ENCODE data around the gene ITPR1. TPM values are rescaled to one million over a fixed set of nuclear protein-coding genes. Genes with fewer than 3 reads are reported as not detected.
A peak's percentile ranks its signal among the peaks of the same experiment; 100 is the strongest.

Gene ITPR1
- total RNA-seq, 1 experiment from 2014 or later: 7.5 TPM

DNA sequence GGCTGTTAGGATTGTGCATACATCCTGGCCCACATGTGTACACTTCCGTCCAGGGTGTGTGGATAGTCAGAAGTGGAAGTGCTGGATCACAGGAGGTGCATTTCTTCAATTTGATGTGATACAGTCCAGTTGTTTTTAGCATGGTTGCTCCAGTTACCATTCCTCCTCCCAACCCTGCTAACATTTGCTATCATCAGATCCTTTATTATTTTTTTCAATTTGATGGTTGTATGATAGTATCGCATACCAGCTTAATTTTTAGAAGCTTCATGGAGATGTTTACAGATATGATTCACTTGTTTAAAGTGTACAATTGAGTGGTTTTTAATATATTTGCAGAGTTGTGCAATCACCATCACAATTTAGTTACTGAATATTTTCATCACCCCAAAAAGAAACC, 202.7 kb downstream of the ITPR1 start:
- no peak overlapping the region for H3K27ac Mint-ChIP-seq (ENCODE audit: low read depth, unreplicated experiment)
- intact Hi-C loops (cut with micrococcal nuclease): no loop called here
- no peak for TF ChIP-seq CTCF (IDR thresholded peaks at IDR 0.05; ENCODE audit: unreplicated experiment)

GRCh38 chr3:4696266-4696665, 203.1 kb downstream of the ITPR1 start:
- DNase-seq (ENCODE audit: unreplicated experiment): no peak
- ChIA-PET CTCF (no interaction called here), POLR2A (no interaction called here)
- no TSS peak for BruUV-seq (replicated peaks)
- intact Hi-C loops (cut with micrococcal nuclease): no loop called here
- H3K27ac Mint-ChIP-seq (ENCODE audit: low read depth, unreplicated experiment): no peak overlapping the region
- no peaks in the 10 kb centered on the region for H3K27me3 Mint-ChIP-seq (ENCODE audit: insufficient read depth, unreplicated experiment)
- peaks cover 5% of the 10 kb centered on the region for H3K4me1 Mint-ChIP-seq (ENCODE audit: insufficient read depth, unreplicated experiment)
- H3K36me3 Mint-ChIP-seq (ENCODE audit: insufficient read depth, unreplicated experiment): no peaks in the 10 kb centered on the region
- no peak overlapping the region for H3K4me3 Mint-ChIP-seq (ENCODE audit: unreplicated experiment)
- H3K9me3 Mint-ChIP-seq (ENCODE audit: unreplicated experiment): no peaks in the 10 kb centered on the region
- TF ChIP-seq CTCF (IDR thresholded peaks at IDR 0.05; ENCODE audit: unreplicated experiment): no peak

More for the DNA sequence above, 202.7 kb downstream of the ITPR1 start:
- no peak overlapping the region for H3K4me3 Mint-ChIP-seq (ENCODE audit: unreplicated experiment)
- peaks cover 5% of the 10 kb centered on the region for H3K4me1 Mint-ChIP-seq (ENCODE audit: insufficient read depth, unreplicated experiment)
- H3K9me3 Mint-ChIP-seq (ENCODE audit: unreplicated experiment): no peaks in the 10 kb centered on the region
- no peaks in the 10 kb centered on the region for H3K27me3 Mint-ChIP-seq (ENCODE audit: insufficient read depth, unreplicated experiment)
- ChIA-PET CTCF (interaction anchor here (1.0 to 1.2 kb wide), 3 partner anchors 15 to 41 kb away, joined by 3 to 6 read pairs (median 4); no protein-coding TSS in a partner anchor), POLR2A (interaction anchor here (0.7 kb wide), 1 partner anchor 428 kb away, joined by 5 read pairs; no protein-coding TSS in a partner anchor)
- no peaks in the 10 kb centered on the region for H3K36me3 Mint-ChIP-seq (ENCODE audit: insufficient read depth, unreplicated experiment)
- no TSS peak for BruUV-seq (replicated peaks)
- no peak for DNase-seq (ENCODE audit: unreplicated experiment)

GRCh38 chr3:4698125-4698821, 205.1 kb downstream of the ITPR1 start:
- CTCF ChIA-PET: interaction anchor here (0.5 to 0.7 kb wide), 2 partner anchors 17 to 1363 kb away, joined by 3 read pairs; no protein-coding TSS in a partner anchor
- Mint-ChIP-seq H3K36me3 (ENCODE audit: insufficient read depth, unreplicated experiment) (peaks cover 5% of the 10 kb centered on the region), H3K4me3 (ENCODE audit: unreplicated experiment) (no peak overlapping the region), H3K9me3 (ENCODE audit: unreplicated experiment) (no peaks in the 10 kb centered on the region), H3K27me3 (ENCODE audit: insufficient read depth, unreplicated experiment) (no peaks in the 10 kb centered on the region), H3K27ac (ENCODE audit: low read depth, unreplicated experiment) (no peak overlapping the region), H3K4me1 (ENCODE audit: insufficient read depth, unreplicated experiment) (peaks cover 5% of the 10 kb centered on the region)
- POLR2A ChIA-PET: no interaction called here
- TF ChIP-seq CTCF (IDR thresholded peaks at IDR 0.05; ENCODE audit: unreplicated experiment): no peak
- DNase-seq (ENCODE audit: unreplicated experiment): no peak
- no TSS peak for BruUV-seq (replicated peaks)
- intact Hi-C loops (cut with micrococcal nuclease): no loop called here

DNA sequence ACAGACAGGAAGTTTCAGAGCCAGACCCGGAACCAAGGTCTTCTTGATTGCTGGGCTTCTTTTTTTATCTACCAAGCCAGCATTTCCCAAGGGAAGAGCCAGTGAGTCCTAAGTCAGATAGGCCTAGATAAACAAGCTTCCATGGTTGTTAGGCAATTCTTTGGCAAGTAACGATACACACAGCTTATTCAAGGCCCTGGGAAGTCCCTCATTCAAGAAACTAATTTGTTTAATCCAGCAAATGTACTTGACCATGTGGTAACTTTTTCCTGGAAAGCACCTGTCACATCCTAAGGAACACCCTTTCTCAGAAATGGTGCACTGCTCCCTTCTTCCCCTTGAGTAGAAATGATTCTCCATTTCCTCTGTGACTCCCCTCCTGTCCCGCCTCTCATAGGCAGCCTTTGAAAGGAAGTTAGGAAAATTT, 209.9 kb downstream of the ITPR1 start:
- Mint-ChIP-seq H3K27me3 (ENCODE audit: insufficient read depth, unreplicated experiment) (no peaks in the 10 kb centered on the region), H3K4me1 (ENCODE audit: insufficient read depth, unreplicated experiment) (no peaks in the 10 kb centered on the region), H3K9me3 (ENCODE audit: unreplicated experiment) (no peaks in the 10 kb centered on the region), H3K36me3 (ENCODE audit: insufficient read depth, unreplicated experiment) (peaks cover 5% of the 10 kb centered on the region), H3K4me3 (ENCODE audit: unreplicated experiment) (no peak overlapping the region), H3K27ac (ENCODE audit: low read depth, unreplicated experiment) (no peak overlapping the region)
- peak; percentile 36 for DNase-seq (ENCODE audit: unreplicated experiment)
- CTCF ChIA-PET: interaction anchor here (0.5 to 3.6 kb wide), 4 partner anchors 8 to 335 kb away, joined by 3 to 21 read pairs (median 4); no protein-coding TSS in a partner anchor
- BruUV-seq (replicated peaks): no TSS peak
- intact Hi-C loops (cut with micrococcal nuclease): no loop called here
- POLR2A ChIA-PET: interaction anchor here (1.2 kb wide), 1 partner anchor 420 kb away, joined by 3 read pairs; no protein-coding TSS in a partner anchor
- TF ChIP-seq CTCF (IDR thresholded peaks at IDR 0.05; ENCODE audit: unreplicated experiment): no peak
